ENCODE data around the gene XAF1.

GRCh38 chr17:6721744-6722143 is 34.1 kb upstream of the XAF1 start:
- TF ChIP-seq EZH2 (IDR thresholded peaks at IDR 0.05; ENCODE audit: borderline replicate concordance, low read length) (no peak), CTCF (IDR thresholded peaks at IDR 0.05; ENCODE audit: low read length) (no peak)

Data from OCI-LY1 (cell line).